ENCODE measurements around the gene VPS33A. TPM values are rescaled to one million over a fixed set of nuclear protein-coding genes. Genes with fewer than 3 reads are reported as not detected.

The VPS33A gene
- total RNA-seq, 4 donors from 2014 or later = 13.0 to 18.6 (median 15.4) TPM

DNA sequence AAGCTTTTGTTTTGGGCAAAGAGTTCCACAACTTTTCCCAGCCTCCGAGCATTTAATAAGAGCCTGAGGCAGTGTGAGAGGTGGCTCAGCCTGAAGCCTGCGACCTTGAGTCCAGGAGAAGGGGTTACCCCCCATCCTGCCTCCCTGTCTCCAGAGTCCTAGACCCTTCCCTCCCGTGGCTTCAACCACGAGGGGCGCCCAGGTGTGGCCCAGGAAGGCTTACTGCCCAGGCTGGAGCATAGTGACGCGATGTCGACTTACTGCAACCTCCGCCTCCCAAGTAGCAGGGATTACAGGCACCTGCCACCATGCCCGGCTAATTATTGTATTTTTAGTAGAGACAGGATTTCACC is 82.7 kb downstream of the VPS33A start:
- TF ChIP-seq, protein P1, sequence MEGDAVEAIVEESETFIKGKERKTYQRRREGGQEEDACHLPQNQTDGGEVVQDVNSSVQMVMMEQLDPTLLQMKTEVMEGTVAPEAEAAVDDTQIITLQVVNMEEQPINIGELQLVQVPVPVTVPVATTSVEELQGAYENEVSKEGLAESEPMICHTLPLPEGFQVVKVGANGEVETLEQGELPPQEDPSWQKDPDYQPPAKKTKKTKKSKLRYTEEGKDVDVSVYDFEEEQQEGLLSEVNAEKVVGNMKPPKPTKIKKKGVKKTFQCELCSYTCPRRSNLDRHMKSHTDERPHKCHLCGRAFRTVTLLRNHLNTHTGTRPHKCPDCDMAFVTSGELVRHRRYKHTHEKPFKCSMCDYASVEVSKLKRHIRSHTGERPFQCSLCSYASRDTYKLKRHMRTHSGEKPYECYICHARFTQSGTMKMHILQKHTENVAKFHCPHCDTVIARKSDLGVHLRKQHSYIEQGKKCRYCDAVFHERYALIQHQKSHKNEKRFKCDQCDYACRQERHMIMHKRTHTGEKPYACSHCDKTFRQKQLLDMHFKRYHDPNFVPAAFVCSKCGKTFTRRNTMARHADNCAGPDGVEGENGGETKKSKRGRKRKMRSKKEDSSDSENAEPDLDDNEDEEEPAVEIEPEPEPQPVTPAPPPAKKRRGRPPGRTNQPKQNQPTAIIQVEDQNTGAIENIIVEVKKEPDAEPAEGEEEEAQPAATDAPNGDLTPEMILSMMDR (IDR thresholded peaks at IDR 0.05; ENCODE audit: low read depth) = no peak

DNA sequence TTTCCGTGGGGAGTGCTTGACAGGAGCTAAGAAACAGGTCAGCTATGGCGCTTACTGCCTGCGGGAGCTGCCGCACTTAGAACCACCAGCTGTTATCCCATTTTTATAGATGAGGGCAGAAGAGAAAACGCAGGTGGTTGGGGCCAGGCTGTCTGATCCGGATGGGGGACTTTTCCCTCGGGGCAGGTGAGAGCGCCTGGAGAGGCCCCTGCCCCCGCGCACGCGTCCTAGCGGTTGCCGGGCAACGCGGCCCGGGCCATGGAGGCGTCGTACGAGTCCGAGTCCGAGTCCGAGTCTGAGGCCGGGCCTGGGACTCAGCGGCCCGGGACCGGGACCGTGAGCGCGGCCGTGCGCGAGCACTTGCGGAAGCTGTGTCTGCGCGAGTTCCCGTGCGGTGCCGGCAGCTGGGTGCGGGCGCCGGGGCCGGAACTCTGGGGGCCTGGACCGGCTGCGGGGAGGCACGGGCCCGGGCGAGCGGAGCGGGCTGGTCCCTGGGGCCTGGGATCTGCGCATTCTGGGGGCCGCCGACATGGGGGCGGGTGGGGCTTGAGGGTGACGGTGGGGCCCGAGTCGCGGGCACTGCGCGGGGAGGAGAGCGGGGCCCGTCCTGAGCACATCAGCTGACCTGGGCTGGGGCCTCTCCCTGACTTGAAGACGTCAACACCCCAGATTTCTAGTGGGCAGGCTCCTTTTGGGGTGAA is 83.3 kb downstream of the VPS33A start, which contains the start of gene LRRC43:
LRRC43 (plus strand) TSS at position 237 of the 701 bp plus-strand sequence; CDS start at position 259, 22 bp downstream.
- TF ChIP-seq, protein P1 (IDR thresholded peaks at IDR 0.05; ENCODE audit: low read depth) = no peak

Small RNA genes lying within 50 kb of the gene (small RNA-seq; reads per million reads assigned to genes)
- not detected for gene DIABLO

Other genes with a start within 250 kb of the VPS33A start
- 1 to 10 TPM; 2.1 to 7.3 (median 3.7) TPM for gene BCL7A, start 244.6 kb downstream of the VPS33A start, total RNA-seq
- gene MLXIP, start 187.7 kb downstream of the VPS33A start, total RNA-seq = 10 to 100 TPM; 19.8 to 37.1 (median 21.4) TPM
- gene IL31, start 92.3 kb downstream of the VPS33A start, total RNA-seq = not detected
- 1 to 10 TPM in 3 of 4 donors, under 1 TPM in 1; 0.65 to 1.5 (median 1.4) TPM for gene LRRC43, start 83.4 kb downstream of the VPS33A start, total RNA-seq
- not detected for gene B3GNT4, start 62.8 kb downstream of the VPS33A start, total RNA-seq
- 10 to 100 TPM; 25.2 to 38.3 (median 32.0) TPM for gene DIABLO, start 40.4 kb downstream of the VPS33A start, total RNA-seq
- gene CLIP1, start 156.2 kb upstream of the VPS33A start, total RNA-seq = 100 to 1,000 TPM in 3 of 4 donors, 10 to 100 TPM in 1; 86.7 to 103 (median 103) TPM
- gene ZCCHC8, start 234.4 kb upstream of the VPS33A start, total RNA-seq = 10 to 100 TPM; 24.4 to 33.4 (median 28.9) TPM